ENCODE measurements around the gene PLK5.
A peak's percentile ranks its signal among the peaks of the same experiment; 100 is the strongest.
"Not testable (repeated sequence)": the region's sequence is repeated elsewhere in the genome, so short reads cannot be mapped to it uniquely, and the experiment has no call there.

The PLK5 gene

DNA sequence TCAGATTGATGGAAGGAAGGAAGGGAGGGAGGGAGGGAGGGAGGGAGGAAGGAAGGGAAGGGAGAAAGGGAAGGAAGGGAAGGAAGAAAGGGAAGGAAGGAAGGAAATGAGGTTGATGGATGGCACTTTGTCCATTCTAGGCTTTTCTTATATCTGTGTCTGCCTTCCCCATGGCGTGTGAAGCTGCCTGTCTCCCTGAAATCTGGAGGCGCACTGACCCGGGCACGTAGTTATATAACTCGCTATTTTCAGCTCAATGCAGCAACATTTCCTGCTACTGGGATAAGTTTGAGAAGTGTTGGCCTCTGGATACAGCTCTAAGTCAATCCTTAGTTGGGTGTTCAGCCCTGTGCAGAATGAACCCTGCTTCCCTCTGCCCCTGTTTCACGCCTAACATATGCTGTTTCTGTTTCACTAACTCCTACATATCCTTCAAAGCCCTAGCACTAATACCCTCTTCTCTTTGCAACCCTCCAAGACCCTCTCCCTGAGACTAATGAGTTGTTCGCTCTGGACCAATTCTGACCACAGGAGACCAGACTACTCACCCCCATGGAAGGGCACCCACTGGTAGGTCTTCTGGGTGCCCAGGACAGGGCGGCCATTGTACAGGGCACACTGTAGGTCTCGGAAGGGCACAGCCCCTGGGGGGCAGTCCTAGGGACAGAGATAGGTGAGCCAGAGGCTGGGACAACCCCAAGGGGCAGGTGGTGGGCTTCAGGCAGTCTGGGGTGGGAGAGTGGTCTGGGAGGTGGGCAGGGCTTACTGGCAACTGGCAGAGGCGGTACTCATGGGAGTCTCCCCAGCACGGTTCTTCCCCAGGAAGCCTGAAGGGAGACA lies 14.1 kb upstream of the PLK5 start:
- DNase-seq, result no peak

DNA sequence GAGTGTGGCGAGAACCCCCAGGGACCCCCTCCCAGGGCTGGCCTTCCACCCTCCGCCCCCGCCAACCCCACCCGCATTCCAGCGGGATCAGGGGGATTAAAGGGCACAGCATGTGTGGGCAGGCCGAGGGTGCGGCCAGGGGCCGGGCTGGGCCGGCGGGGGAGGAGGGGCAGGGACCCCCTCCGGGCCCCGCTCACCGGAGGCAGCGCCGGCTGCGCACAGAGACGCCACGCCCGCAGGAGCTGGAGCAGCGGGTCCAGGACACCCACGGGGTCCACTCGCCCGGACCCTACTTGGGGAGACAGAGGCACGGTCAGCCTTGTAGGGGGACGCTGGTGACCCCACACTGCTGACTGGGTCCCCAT lies 13.5 kb upstream of the PLK5 start:
- DNase-seq, result no peak

DNA sequence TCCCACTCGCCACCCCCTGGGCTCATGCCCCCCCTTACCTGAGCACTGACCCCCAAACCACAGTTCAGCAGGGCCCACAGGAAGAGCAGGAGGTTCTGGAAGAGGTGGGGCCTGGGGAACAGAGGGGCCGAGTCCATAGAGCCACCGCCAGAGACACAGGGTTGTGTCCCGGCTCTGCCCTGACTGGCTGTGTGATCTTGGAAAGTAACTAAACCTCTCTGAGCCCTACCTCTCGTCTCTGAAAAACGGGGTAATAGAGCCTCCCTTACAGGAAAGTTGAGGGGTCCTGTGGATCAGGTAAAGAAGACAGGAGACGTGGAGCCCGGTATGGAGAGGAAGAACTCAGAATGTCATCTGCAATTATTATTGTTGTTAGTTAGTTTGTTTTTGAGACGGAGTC lies 13.1 kb upstream of the PLK5 start:
- no peak for DNase-seq

- DNase-seq, result no peak
These were observed 12.3 kb upstream of the PLK5 start for GRCh38 chr19:1511318-1512317.

DNA sequence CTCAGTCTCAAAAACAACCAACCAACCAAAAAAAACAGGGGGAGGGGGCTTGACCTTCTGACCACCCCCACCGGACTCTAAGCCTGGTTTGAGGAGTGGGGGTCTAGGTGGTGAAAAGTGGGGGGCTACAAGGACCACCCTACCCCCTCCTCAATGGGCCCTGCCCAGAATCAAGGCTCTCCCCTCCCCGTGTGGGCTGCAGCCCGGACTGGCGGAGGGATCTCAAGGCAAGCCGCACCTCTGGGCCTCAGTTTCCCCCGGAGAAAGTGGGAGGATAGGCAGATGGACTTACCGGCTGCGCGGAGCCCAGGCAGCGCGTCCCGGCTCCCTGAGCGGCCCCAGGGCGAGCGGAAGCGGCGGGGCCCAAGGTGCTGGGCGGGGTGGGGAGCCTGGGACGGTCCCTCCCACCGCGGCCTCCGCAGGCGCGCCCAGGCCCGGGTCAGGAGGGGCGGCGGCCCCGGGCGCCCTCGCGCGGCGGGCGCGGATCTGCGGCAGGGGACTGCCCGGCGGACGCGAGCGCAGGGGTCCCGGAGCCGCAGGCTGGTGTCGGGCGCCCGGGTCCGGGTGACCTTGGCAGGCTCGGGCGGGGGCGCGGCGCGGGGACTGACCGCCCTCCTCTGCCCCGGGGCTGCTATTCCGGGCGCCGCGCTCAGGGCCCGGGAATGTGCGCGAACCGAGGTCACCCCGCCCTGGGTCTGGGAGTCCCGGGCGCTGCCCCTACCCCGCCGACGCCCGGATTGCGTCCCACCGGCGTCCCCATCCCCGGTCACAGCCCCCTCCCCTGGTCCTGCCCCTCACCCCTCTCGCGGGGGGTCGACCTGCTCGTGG lies 11.0 kb upstream of the PLK5 start, which contains the start of gene ADAMTSL5:
Gene ADAMTSL5, minus strand, starts transcription at position 349 of the 828 bp plus-strand sequence. CDS start 2,076 bp downstream, outside the sequence.
- DNase-seq, result peak; percentile 54

GRCh38 chr19:1513499-1514294 lies 10.2 kb upstream of the PLK5 start:
- DNase-seq, result peak; percentile 68

- DNase-seq, result no peak
These were observed 9.6 kb upstream of the PLK5 start for GRCh38 chr19:1514295-1514661.

DNA sequence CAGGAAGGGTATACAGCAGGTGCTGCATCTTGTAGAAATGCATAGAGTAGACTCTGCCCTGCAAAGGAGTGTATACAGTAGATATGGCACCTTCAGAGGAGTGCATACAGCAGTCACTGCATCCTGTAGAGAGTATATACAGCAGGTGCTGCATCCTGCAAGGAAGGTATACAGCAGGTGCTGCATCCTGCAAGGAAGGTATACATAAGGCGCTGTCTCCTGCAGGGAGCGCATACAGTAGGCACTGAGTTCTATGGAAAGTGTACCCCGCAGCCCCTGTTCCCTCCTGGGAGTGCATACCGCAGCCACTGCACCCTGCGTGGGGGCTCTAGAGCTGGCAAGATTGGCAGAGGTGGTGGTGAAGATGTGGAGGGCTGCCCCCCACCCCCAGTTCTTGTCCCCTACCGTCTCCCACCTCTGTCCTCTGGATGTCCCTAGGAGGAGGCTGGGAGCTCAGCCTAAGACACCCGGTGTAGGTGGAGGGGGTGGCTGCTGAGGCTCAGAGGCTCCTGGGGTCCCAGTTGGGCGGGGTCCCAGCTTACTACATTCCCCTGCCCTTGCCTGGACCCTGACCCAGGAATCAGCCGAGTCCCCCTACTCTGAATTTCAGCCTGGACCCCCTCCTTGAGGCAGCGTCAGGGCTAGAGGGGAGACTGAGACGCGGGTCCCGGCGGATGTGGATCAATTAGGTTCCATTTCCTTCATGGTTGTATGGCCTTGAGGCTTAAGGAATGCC lies 8.7 kb upstream of the PLK5 start:
- no peak for DNase-seq

DNA sequence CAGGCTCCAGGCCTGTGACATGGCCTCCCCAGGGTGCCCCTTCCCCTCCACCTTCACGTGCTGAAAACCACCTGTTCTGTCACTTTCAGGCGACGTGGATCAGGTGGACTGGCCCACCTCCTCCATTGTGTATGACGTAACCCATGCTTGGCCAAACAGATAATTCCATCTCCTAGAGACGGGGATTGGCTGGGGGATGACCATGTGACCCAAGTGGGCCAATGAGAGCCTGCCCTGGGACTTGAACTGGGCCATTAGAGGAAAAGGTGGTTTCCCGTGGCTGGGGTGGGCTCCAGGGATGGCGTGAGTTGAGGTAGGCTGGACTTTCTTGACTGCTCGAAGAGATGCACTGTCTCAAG lies 7.5 kb upstream of the PLK5 start:
- no peak for DNase-seq

- DNase-seq, result no peak
These were observed 5.4 kb upstream of the PLK5 start for GRCh38 chr19:1518471-1518870.

DNA sequence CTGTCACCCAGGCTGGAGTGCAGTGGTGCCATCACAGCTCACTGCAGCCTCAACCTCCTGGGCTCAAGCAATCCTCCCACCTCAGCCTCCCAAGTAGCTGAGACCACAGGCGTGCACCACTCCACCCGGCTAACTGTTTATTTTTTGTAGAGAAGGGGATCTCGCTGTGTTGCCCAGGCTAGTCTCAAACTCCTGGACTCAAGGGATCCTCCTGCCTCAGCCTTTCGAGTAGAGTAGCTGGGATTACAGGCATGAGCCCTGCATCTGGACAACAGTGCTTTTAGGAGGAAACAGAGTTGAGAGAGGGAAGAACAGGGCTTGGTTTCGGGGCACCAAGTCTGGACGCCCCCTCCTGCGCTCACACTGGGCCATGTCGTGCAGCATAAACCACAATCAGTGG lies 4.1 kb upstream of the PLK5 start:
- DNase-seq, result not testable (repeated sequence)

GRCh38 chr19:1520203-1520780 lies 3.6 kb upstream of the PLK5 start:
- no peak for DNase-seq

- no peak for DNase-seq
These were observed 2.2 kb upstream of the PLK5 start for GRCh38 chr19:1521636-1522035.

DNA sequence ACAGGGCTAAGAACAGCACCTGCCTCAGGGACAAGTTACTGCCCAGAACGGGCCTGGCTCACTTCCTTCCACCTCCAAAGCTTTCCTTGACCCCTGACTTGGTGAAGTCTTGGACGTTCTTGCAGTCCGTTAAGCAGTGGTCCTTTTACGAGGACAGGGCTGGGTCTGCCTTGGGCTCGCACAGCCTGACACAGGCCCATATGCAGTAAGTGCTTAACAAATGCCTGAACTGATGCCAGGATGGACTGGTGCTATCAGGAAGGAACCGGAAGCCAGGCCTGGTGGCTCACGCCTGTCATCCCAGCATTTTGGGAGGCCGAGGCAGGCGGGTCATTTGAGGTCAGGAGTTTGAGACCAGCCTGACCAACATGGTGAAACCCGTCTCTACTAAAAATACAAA lies 1.8 kb upstream of the PLK5 start:
- no peak for DNase-seq

- no peak for DNase-seq
These were observed 1.0 kb upstream of the PLK5 start for GRCh38 chr19:1522838-1523237.

- no peak for DNase-seq
These were observed 552 bp downstream of the PLK5 start for GRCh38 chr19:1524287-1524971.

- no peak for DNase-seq
These were observed 1.1 kb downstream of the PLK5 start for GRCh38 chr19:1524972-1525325.

- no peak for DNase-seq
These were observed 1.5 kb downstream of the PLK5 start for GRCh38 chr19:1525343-1525742.

- DNase-seq, result no peak
These were observed 2.3 kb downstream of the PLK5 start for GRCh38 chr19:1526066-1526778.
